PC-3 (cell line): ENCODE data around the gene PCSK2.

Source experiments
- EZH2 ChIP-seq: fragments of 300-600 bp; sonication (generic); IDR thresholded peaks from one replicate; pipeline ENCODE4 v1.6.1; 2017; ENCODE audit warnings: antibody characterized with exemption, mild to moderate bottlenecking, low read length; ENCODE audit not compliant: unreplicated experiment
- EZH2phosphoT487 ChIP-seq: fragments of 300-600 bp; sonication (generic); IDR thresholded peaks from 2 replicates; pipeline ENCODE4 v1.6.1; 2018; ENCODE audit warnings: mild to moderate bottlenecking, antibody characterized with exemption, low read length, borderline replicate concordance
- TF ChIP-seq, protein P1 (sequence below): fragments of 300-600 bp; sonication (generic); conservative IDR thresholded peaks from 2 replicates; pipeline ENCODE4 v1.5.1; 2017; ENCODE audit warnings: antibody characterized with exemption, low read depth, mild to moderate bottlenecking, low read length

GRCh38 chr20:17350321-17350720, 123.5 kb downstream of the PCSK2 start:
- TF ChIP-seq, protein P1, sequence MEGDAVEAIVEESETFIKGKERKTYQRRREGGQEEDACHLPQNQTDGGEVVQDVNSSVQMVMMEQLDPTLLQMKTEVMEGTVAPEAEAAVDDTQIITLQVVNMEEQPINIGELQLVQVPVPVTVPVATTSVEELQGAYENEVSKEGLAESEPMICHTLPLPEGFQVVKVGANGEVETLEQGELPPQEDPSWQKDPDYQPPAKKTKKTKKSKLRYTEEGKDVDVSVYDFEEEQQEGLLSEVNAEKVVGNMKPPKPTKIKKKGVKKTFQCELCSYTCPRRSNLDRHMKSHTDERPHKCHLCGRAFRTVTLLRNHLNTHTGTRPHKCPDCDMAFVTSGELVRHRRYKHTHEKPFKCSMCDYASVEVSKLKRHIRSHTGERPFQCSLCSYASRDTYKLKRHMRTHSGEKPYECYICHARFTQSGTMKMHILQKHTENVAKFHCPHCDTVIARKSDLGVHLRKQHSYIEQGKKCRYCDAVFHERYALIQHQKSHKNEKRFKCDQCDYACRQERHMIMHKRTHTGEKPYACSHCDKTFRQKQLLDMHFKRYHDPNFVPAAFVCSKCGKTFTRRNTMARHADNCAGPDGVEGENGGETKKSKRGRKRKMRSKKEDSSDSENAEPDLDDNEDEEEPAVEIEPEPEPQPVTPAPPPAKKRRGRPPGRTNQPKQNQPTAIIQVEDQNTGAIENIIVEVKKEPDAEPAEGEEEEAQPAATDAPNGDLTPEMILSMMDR, result no peak
- TF ChIP-seq EZH2phosphoT487, result no peak
- TF ChIP-seq EZH2, result no peak
